HG02623 (cell line): ENCODE results near the gene NBEA.
"Not testable (repeated sequence)": the region's sequence is repeated elsewhere in the genome, so short reads cannot be mapped to it uniquely, and the experiment has no call there.

Source experiments
- ATAC-seq: cut with Tn5 transposase; IDR thresholded peaks from one replicate; pipeline ENCODE4 v1.9.1; 2021; ENCODE audit warnings: moderate library complexity; ENCODE audit not compliant: unreplicated experiment

The NBEA gene

DNA sequence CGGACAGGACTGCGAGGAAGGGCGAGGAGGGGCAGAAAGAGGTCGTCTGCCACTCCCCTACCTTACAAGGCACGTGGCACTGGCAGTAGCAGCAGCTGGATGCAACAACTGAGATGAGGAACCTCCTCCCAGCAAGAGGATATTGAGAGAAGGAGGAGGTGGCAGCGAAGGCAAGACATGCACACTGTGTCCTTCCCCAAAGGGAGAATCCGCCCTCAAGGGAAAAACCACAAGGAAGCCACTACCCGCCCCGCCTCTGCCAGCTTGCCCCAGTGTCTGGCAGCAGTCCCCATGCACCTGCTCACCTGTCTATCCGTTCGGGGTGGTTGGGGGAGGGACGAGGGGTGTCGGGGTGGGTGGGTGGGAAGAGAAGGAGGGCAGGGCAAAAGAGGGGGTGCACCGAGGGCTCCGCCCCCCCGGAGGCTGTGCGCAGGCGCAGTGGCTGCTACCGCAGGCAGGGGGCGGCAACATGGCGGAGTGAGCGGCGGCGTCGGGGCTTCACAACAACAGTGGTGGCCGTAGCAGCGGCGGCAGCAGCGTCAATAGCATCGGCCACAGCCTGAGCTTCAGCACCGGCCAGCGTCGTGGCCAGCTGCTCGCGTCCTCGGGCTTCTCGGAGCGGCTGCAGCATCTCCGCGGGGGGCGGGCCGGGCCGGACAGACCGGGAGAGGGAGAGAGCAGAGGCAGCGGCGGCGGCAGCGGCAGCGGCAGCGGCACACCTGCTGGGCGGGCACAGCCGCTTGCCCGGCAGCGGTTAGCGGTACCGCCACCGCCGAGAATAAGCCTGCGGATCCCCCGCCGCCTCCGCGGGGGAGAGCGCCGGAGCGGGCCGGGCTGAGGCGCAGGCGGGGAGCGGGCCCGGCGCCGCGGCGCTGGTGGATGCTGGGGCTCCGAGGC lies at the start of gene NBEA:
Gene NBEA (plus strand): TSS at position 436 of the 897 bp plus-strand sequence. CDS start 551 bp downstream, outside the sequence.
- ATAC-seq, result peak; percentile 73

DNA sequence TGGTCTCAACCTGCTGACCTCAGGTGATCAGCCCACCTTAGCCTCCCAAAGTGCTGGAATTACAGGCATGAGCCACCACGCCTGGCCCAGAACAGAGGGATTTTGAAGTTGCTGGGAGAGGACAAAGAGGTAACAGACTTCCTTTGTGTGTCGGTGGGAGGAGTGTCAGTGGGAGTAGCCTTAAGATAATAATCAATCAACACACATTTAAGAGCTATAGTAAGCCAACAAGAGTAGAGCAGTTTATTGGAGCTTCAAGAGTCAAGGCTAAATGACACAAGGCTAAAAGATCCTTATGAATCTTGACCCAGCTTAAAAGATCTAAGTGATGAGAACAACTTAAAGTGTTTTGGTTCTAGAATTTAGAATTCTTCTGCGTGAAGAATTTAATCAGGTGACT lies 47.3 kb upstream of the NBEA start:
- ATAC-seq, result no peak

DNA sequence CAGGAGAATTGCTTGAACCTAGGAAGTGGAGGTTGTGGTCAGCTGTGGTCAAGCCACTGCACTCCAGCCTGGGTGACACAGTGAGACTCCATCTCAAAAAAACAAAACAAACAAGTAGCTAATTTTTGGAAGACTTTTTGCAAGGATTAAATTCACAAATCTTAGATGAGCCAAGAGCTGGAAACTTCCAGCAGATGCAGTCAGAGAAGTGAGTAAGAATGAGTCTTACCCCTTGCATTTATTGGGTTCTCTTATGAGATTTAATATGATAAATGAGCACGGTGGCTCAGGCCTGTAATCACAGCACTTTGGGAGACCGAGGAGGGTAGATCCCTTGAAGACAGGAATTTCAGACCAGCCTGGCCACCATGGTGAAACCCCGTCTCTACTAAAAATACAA lies 44.9 kb upstream of the NBEA start:
- ATAC-seq, result no peak

- ATAC-seq, result no peak
These were observed 42.2 kb upstream of the NBEA start for GRCh38 chr13:34899888-34900287.

GRCh38 chr13:34900288-34900739 lies 41.8 kb upstream of the NBEA start:
- no peak for ATAC-seq

DNA sequence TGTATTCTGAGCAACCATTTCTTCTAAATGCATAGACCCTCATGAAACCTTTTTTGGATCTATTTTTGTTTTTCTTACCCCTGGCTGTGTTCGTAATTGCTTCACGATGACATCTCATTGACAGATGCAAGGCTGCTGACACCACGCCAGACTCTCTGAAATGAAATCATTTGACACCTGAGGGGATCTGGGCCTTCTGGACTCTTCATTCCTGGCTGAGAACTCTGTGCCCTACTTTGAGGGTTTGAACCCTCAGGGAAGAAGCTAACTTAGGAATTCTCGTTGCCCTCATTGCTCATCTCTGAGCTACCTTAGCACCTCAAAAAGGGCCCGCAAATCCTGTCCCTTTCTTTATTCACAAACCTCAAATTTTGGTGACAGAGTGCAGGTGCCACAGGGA lies 40.5 kb upstream of the NBEA start:
- ATAC-seq, result no peak

- no peak for ATAC-seq
These were observed 30.9 kb upstream of the NBEA start for GRCh38 chr13:34911159-34911558.

GRCh38 chr13:34913040-34913439 lies 29.0 kb upstream of the NBEA start:
- ATAC-seq, result no peak

- ATAC-seq, result no peak
These were observed 27.7 kb upstream of the NBEA start for GRCh38 chr13:34914416-34914815.

DNA sequence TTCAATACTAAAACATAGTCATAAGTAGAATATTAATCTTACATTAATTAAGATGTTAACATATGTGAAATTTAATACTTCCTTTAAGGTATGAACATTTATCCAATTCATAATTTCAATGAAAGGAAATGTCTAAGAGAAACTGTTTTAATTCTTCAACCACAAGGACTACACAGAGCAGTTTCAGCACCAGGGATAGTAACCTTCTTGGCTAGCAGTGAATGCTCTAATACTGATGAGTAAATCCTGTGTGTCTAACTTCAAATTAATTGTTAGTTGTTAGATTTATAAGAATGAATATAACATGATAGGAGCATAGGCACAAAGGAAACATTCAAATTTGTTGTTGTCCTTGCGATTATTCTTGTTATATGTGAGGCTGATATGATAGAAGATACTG lies 15.6 kb upstream of the NBEA start:
- no peak for ATAC-seq

- not testable (repeated sequence) for ATAC-seq
These were observed 13.4 kb upstream of the NBEA start for GRCh38 chr13:34928676-34929075.

- no peak for ATAC-seq
These were observed 10.5 kb upstream of the NBEA start for GRCh38 chr13:34931572-34931971.

GRCh38 chr13:34933349-34933748 lies 8.7 kb upstream of the NBEA start:
- no peak for ATAC-seq

DNA sequence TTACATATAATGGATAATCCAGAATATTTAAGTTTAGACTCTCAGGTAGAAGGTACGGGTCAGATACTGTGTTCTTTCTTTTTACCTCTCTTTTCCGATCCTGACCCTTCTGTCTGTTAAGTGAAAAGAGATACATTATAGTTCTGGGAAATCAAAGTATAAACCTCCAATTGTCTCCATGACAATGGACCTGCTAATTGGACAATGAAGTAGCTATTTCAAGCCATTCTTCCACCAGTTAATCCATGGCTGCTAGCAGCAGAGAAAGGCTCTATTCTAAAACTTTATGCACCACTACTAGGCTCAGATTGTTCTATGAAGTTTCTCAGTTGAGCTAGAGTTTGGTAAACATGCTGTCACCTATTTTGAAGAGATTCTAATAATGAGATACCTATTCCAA lies 8.3 kb upstream of the NBEA start:
- ATAC-seq, result no peak

- no peak for ATAC-seq
These were observed 6.2 kb upstream of the NBEA start for GRCh38 chr13:34935841-34936240.

- no peak for ATAC-seq
These were observed 2.3 kb upstream of the NBEA start for GRCh38 chr13:34939771-34940170.

DNA sequence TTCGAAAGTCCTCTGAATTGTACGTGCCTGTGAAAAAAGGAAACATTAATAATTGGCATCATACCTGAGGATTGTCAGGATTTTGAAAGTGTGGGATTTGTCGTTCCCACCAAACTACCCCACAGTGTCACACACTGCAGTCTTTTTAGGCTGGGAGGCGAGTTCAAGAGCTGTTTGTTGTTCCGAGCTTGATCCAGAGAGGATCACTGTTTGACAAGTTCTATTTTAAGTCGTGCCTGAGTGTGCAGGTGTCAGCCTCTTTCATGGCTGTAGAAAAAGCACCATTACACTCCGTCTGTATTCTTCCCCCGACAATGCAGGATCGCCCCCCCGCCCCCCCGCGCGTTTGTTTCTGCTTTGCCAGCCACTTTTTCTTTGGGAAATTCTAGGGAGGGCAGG lies 635 bp upstream of the NBEA start:
- ATAC-seq, result no peak

DNA sequence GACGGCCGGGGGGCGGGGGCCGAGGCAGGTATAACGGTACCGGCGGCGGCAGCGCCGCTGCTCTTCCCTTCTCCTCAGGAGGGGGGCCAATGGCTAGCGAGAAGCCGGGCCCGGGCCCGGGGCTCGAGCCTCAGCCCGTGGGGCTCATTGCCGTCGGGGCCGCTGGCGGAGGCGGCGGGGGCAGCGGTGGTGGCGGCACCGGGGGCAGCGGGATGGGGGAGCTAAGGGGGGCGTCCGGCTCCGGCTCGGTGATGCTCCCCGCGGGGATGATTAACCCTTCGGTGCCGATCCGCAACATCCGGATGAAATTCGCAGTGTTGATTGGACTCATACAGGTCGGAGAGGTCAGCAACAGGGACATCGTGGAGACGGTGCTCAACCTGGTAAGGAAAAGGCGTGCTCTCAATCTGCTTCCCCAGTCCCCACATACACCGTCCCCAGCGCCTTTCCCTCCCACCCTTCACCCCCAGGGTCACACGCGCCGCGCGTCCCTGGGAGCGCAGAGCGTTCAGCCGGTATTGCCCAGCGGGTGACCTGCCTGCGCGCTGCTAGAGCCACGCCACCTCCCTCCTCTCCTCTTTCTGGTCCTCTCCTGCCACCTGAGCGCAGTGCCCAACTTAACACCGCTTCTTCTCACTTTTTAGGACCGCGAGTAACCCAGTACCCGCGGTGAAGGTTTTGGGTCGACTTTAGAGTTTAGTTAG lies 814 bp downstream of the NBEA start:
- ATAC-seq, result peak; percentile 7

GRCh38 chr13:34943436-34944273 lies 1.6 kb downstream of the NBEA start:
- no peak for ATAC-seq

DNA sequence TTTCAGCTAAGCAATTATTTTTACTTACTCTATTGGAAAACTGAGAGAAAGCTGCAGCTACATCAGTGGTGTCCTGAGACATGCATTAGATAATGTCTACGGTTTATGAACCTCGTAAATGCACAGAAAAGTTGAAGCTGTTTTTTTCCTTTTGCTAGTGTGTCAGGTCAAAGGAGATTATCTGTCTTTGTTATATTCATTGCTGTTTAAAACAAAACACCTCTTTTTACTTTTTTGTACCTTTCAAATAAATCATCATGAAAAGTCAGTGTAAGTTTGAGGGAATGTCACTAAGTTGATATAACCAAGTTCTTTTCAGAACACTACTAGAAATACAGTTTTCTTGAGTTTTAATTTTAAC lies 2.2 kb downstream of the NBEA start:
- no peak for ATAC-seq

- ATAC-seq, result no peak
These were observed 2.7 kb downstream of the NBEA start for GRCh38 chr13:34944751-34945150.
